CD4-positive, alpha-beta T cell (primary cell): ENCODE results near the gene PGA5. TPM values are rescaled to one million over a fixed set of nuclear protein-coding genes. Genes with fewer than 3 reads are reported as not detected.
A peak's percentile ranks its signal among the peaks of the same experiment; 100 is the strongest.

Experiments used
- ATAC-seq: fragments of 200-7000 bp; cut with Tn5 transposase; one replicate; pipeline ENCODE4 v1.10.0; 2022; ENCODE audit warnings: mild to moderate bottlenecking; ENCODE audit not compliant: poor library complexity
- CTCF ChIA-PET: fragments of 350-600 bp; sonication (Branson Sonifier 250); formaldehyde crosslinking; loops from one replicate; lab custom pipeline; 2021; ENCODE audit warnings: antibody characterized with exemption, inconsistent platforms; lab: Charles Lee
- POLR2A ChIA-PET: fragments of 350-600 bp; sonication (Branson Sonifier 250); formaldehyde crosslinking; loops from one replicate; lab custom pipeline; 2021; ENCODE audit warnings: antibody characterized with exemption, inconsistent platforms; lab: Charles Lee
- DNase-seq, 14 experiments: peaks; one replicate each; pipeline ENCODE4 v3.0.0-alpha.2; 2013 to 2020; ENCODE audit warnings: mixed read lengths in 2 of 14
- H3K27ac ChIP-seq, 2 donors: one replicate each; pipeline versions ENCODE4 v1.5.1 to v1.7.0; 2013; ENCODE audit warnings: low read length in 2 of 2, low read depth in 1 of 2, mild to moderate bottlenecking in 1 of 2
- H3K27me3 ChIP-seq, 2 experiments: 1 replicate in 1 of 2; 2 replicates in 1 of 2; pipeline versions ENCODE4 v1.6.1 to v1.7.0; 2013; ENCODE audit warnings: low read length in 2 of 2, control low read depth in 1 of 2, mild to moderate bottlenecking in 1 of 2, moderate library complexity in 1 of 2; ENCODE audit not compliant: insufficient read depth in 2 of 2, control insufficient read depth in 1 of 2
- H3K36me3 ChIP-seq: one replicate; pipeline ENCODE4 v1.6.1; 2013; ENCODE audit warnings: low read length, control low read depth; ENCODE audit not compliant: insufficient read depth
- H3K4me1 ChIP-seq: one replicate; pipeline ENCODE4 v1.6.1; 2013; ENCODE audit warnings: low read length, control low read depth; ENCODE audit not compliant: insufficient read depth
- H3K4me3 ChIP-seq: one replicate; pipeline ENCODE4 v1.5.1; 2013; ENCODE audit warnings: mild to moderate bottlenecking, low read length, moderate library complexity
- H3K9me3 ChIP-seq, 2 experiments: 1 replicate in 1 of 2; 2 replicates in 1 of 2; pipeline versions ENCODE4 v1.6.1 to v1.7.0; 2013; ENCODE audit warnings: low read length in 2 of 2, mild to moderate bottlenecking in 2 of 2, control low read depth in 1 of 2, moderate library complexity in 1 of 2; ENCODE audit not compliant: control insufficient read depth in 1 of 2, insufficient read depth in 1 of 2
- H3K27ac Mint-ChIP-seq: one replicate; pipeline ENCODE4 v1.8.0; 2020; ENCODE audit warnings: mixed read lengths
- H3K27me3 Mint-ChIP-seq: one replicate; pipeline ENCODE4 v1.8.0; 2021; ENCODE audit warnings: mixed read lengths
- H3K36me3 Mint-ChIP-seq: one replicate; pipeline ENCODE4 v1.8.0; 2021; ENCODE audit warnings: low read depth, mixed read lengths
- H3K4me1 Mint-ChIP-seq: one replicate; pipeline ENCODE4 v1.8.0; 2021; ENCODE audit warnings: low read depth, mixed read lengths
- H3K4me3 Mint-ChIP-seq: one replicate; pipeline ENCODE4 v1.8.0; 2020; ENCODE audit warnings: mild to moderate bottlenecking, mixed read lengths
- H3K9me3 Mint-ChIP-seq: one replicate; pipeline ENCODE4 v1.8.0; 2020; ENCODE audit warnings: mixed read lengths
- intact Hi-C, 2 experiments: fragments of 100-400 bp; cut with DNase I in 1 of 2; cut with micrococcal nuclease in 1 of 2; formaldehyde crosslinking; loops; one replicate each; pipeline versions ENCODE4 v1.15.1 to v1.9.0; 2023 to 2025; cut with DNase I, micrococcal nuclease
- total RNA-seq, 174 experiments: library from RNA in 2 of 174; stranded (reverse) in 2 of 174; gene quantifications; one replicate each; pipeline ENCODE4 v1.2.3 and lab custom pipeline; 2021 to 2026
- TF ChIP-seq, protein P1 (sequence below): fragments of 200-600 bp; IDR thresholded peaks from one replicate; pipeline ENCODE4 v1.8.0; 2022; ENCODE audit warnings: antibody characterized with exemption, mild to moderate bottlenecking

PGA5 gene
- total RNA-seq, 2 experiments from 2014 or later, result not detected

DNA sequence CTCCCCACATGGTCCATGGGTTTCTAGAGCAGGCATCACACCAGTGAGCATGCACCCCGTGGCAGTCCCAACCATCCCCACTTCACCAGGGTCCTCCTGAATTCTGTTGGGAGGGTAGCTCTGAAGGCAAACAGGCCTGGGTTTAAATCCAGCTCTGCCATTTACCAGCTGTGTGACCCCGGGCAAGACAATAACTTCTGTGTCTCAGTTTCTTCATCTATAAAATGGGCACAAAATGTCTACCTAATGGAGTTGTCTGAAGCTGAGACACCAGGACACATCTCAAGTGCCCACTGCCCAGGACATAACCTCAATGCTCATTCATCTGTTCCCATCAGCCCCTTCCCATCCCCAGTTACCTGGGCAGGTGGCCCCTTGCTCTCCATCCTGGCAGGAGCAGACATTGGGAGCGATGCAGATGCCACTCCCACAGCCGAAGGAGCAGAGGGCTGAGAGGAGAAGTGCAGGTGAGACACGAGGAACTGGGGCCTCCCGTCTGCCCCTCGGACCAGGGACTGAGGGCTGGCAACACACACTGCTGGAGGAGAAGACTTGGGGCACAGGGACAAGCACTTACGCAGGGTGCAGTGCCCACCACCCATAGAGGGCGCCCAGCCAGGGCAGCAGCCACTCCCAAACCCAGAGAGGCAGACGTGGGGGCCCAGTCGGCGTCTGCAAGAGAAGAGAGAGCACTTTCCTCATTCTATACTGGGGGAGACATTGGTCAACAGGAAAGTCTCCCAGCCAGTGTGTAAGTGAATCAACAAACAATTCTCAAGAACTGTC is 50.1 kb downstream of the PGA5 start:
- Mint-ChIP-seq H3K4me3 (no peak overlapping the region), H3K27ac (no peak overlapping the region), H3K4me1 (peaks cover 11% of the 10 kb centered on the region), H3K27me3 (peaks cover 22% of the 10 kb centered on the region), H3K9me3 (no peaks in the 10 kb centered on the region), H3K36me3 (no peaks in the 10 kb centered on the region)
- H3K9me3 ChIP-seq, result peaks cover 0 to 5% of the 10 kb centered on the region in 2 experiments
- intact Hi-C loops, result no loop called here
- ATAC-seq (no peak), DNase-seq (no peak)
- no peak overlapping the region for H3K27ac ChIP-seq
- POLR2A ChIA-PET, result no interaction called here
- CTCF ChIA-PET, result interaction anchor here (0.6 kb wide), 1 partner anchor 21 kb away, joined by 3 read pairs; no protein-coding TSS in a partner anchor
- peaks cover 16 to 18% of the 10 kb centered on the region in 2 experiments for H3K27me3 ChIP-seq
- H3K4me1 ChIP-seq, result peaks cover 20% of the 10 kb centered on the region
- no peak overlapping the region for H3K4me3 ChIP-seq
- H3K36me3 ChIP-seq, result no peaks in the 10 kb centered on the region
- TF ChIP-seq, protein P1, sequence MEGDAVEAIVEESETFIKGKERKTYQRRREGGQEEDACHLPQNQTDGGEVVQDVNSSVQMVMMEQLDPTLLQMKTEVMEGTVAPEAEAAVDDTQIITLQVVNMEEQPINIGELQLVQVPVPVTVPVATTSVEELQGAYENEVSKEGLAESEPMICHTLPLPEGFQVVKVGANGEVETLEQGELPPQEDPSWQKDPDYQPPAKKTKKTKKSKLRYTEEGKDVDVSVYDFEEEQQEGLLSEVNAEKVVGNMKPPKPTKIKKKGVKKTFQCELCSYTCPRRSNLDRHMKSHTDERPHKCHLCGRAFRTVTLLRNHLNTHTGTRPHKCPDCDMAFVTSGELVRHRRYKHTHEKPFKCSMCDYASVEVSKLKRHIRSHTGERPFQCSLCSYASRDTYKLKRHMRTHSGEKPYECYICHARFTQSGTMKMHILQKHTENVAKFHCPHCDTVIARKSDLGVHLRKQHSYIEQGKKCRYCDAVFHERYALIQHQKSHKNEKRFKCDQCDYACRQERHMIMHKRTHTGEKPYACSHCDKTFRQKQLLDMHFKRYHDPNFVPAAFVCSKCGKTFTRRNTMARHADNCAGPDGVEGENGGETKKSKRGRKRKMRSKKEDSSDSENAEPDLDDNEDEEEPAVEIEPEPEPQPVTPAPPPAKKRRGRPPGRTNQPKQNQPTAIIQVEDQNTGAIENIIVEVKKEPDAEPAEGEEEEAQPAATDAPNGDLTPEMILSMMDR, result no peak

GRCh38 chr11:61292356-61292755 is 51.4 kb downstream of the PGA5 start:
- peaks cover 16 to 18% of the 10 kb centered on the region in 2 experiments for H3K27me3 ChIP-seq
- Mint-ChIP-seq H3K27me3 (peaks cover 27% of the 10 kb centered on the region), H3K27ac (no peak overlapping the region), H3K9me3 (no peaks in the 10 kb centered on the region), H3K4me1 (peaks cover 18% of the 10 kb centered on the region), H3K36me3 (peaks cover 5% of the 10 kb centered on the region), H3K4me3 (peak overlapping the region; percentile 40)
- peaks cover 0 to 5% of the 10 kb centered on the region in 2 experiments for H3K9me3 ChIP-seq
- H3K4me3 ChIP-seq, result no peak overlapping the region
- intact Hi-C loops, result no loop called here
- ChIA-PET POLR2A (no interaction called here), CTCF (no interaction called here)
- H3K4me1 ChIP-seq, result peaks cover 20% of the 10 kb centered on the region
- no peak overlapping the region for H3K27ac ChIP-seq
- no peak for DNase-seq
- ATAC-seq, result no peak
- H3K36me3 ChIP-seq, result no peaks in the 10 kb centered on the region
- TF ChIP-seq, protein P1, result no peak

DNA sequence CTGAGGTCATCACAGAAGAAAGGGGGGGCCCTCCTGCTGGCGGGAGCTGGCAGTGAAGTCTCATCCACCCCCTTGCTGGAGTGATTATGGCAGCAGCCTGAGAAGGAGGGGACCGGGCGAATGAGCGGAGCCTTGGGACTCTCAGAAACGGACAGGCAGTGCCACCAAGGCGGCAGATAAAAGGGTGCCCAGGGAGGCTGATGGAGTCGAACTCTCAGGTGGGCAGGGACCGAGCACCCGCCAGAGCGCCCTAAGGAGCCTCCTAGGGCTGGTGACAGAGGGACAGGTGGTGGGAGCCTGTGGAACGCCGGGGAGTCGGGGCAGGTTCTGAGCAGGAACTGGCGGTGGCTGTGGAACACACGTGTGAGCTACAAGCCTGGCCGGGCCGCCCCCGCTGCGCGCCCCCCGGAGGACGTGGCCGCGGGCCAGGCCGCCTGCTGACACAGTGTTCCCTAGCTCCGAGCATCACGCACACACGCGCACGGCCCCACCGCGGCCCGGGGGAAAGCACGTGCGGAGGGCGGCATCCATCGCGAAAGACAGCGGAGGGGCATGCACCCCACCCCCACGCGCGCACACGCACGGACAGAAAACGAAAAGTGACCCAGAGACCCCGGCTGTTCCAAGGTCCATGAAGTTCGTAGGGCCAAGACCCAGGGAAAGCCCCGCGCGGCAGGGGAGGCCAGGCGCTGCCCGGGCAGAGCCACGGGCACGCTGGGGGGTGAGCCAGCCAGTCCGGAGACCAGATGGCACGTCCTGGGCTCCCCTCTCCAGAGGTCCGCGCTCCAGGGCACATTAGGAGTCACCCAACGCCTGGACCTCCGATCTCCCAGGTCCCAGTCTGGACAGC is 53.1 kb downstream of the PGA5 start:
- TF ChIP-seq, protein P1, result no peak
- H3K27ac ChIP-seq, result no peak overlapping the region
- H3K4me3 ChIP-seq, result peak overlapping the region; percentile 53

More for the DNA sequence above, 53.1 kb downstream of the PGA5 start:
- peaks cover 16 to 18% of the 10 kb centered on the region in 2 experiments for H3K27me3 ChIP-seq
- Mint-ChIP-seq H3K36me3 (peaks cover 19% of the 10 kb centered on the region), H3K27ac (no peak overlapping the region), H3K27me3 (peaks cover 24% of the 10 kb centered on the region), H3K4me1 (peaks cover 35% of the 10 kb centered on the region), H3K9me3 (no peaks in the 10 kb centered on the region), H3K4me3 (peak overlapping the region; percentile 79)
- peaks cover 3% of the 10 kb centered on the region for H3K36me3 ChIP-seq
- intact Hi-C loops, result no loop called here
- CTCF ChIA-PET, result interaction anchor here (0.6 to 1.1 kb wide), 2 partner anchors 37 to 528 kb away, joined by 3 to 5 read pairs; no protein-coding TSS in a partner anchor
- ATAC-seq (peak; percentile 13), DNase-seq (peak in 3 of 14 experiments; percentile 5 to 37 (median 37))
- H3K9me3 ChIP-seq, result peaks cover 0 to 5% of the 10 kb centered on the region in 2 experiments
- POLR2A ChIA-PET, result interaction anchor here (1.7 kb wide), 1 partner anchor 42 kb away, joined by 6 read pairs; no protein-coding TSS in a partner anchor
- H3K4me1 ChIP-seq, result peaks cover 20% of the 10 kb centered on the region
